ENCODE results near the gene GPR107.

GPR107 gene

GRCh38 chr9:130159915-130160670 lies 106.4 kb downstream of the GPR107 start:
- H3K4me3 ChIP-seq (ENCODE audit: insufficient read length, low read depth): no peak overlapping the region
- H3K4me1 ChIP-seq (ENCODE audit: insufficient read depth, insufficient read length): peaks cover 15% of the 10 kb centered on the region
- H3K9me3 ChIP-seq (ENCODE audit: insufficient read depth, low read length): no peaks in the 10 kb centered on the region
- H3K36me3 ChIP-seq (ENCODE audit: insufficient read depth, insufficient read length, low read length): no peaks in the 10 kb centered on the region
- no peaks in the 10 kb centered on the region for H3K27me3 ChIP-seq (ENCODE audit: insufficient read depth, insufficient read length)
- no peak for DNase-seq (ENCODE audit: low read depth, low spot score)
- no peak overlapping the region for H3K9ac ChIP-seq (ENCODE audit: insufficient read length, low read depth)
- TF ChIP-seq YY1 (IDR thresholded peaks at IDR 0.05; ENCODE audit: insufficient read depth, insufficient read length): no peak
- no peak for TF ChIP-seq ZNF274 (IDR thresholded peaks at IDR 0.05; ENCODE audit: low read depth, low read length)
- no peak for TF ChIP-seq SUZ12 (IDR thresholded peaks at IDR 0.05; ENCODE audit: extremely low read depth, insufficient read depth, insufficient read length)

- Histone ChIP-seq H3K9me3 (ENCODE audit: insufficient read depth, low read length) (no peaks in the 10 kb centered on the region), H3K4me3 (ENCODE audit: insufficient read length, low read depth) (no peak overlapping the region), H3K27me3 (ENCODE audit: insufficient read depth, insufficient read length) (no peaks in the 10 kb centered on the region), H3K4me1 (ENCODE audit: insufficient read depth, insufficient read length) (peaks cover 15% of the 10 kb centered on the region), H3K36me3 (ENCODE audit: insufficient read depth, insufficient read length, low read length) (no peaks in the 10 kb centered on the region), H3K9ac (ENCODE audit: insufficient read length, low read depth) (no peak overlapping the region)
- DNase-seq (ENCODE audit: low read depth, low spot score): no peak
- TF ChIP-seq ZNF274 (IDR thresholded peaks at IDR 0.05; ENCODE audit: low read depth, low read length): no peak
- no peak for TF ChIP-seq YY1 (IDR thresholded peaks at IDR 0.05; ENCODE audit: insufficient read depth, insufficient read length)
- no peak for TF ChIP-seq SUZ12 (IDR thresholded peaks at IDR 0.05; ENCODE audit: extremely low read depth, insufficient read depth, insufficient read length)
These were observed 107.3 kb downstream of the GPR107 start for GRCh38 chr9:130160862-130161470.

GRCh38 chr9:130165579-130165978 lies 111.9 kb downstream of the GPR107 start:
- Histone ChIP-seq H3K36me3 (ENCODE audit: insufficient read depth, insufficient read length, low read length) (no peaks in the 10 kb centered on the region), H3K27me3 (ENCODE audit: insufficient read depth, insufficient read length) (no peaks in the 10 kb centered on the region), H3K9me3 (ENCODE audit: insufficient read depth, low read length) (no peaks in the 10 kb centered on the region), H3K4me1 (ENCODE audit: insufficient read depth, insufficient read length) (peaks cover 10% of the 10 kb centered on the region), H3K4me3 (ENCODE audit: insufficient read length, low read depth) (no peak overlapping the region), H3K9ac (ENCODE audit: insufficient read length, low read depth) (no peak overlapping the region)
- TF ChIP-seq YY1 (IDR thresholded peaks at IDR 0.05; ENCODE audit: insufficient read depth, insufficient read length): no peak
- no peak for DNase-seq (ENCODE audit: low read depth, low spot score)

- Histone ChIP-seq H3K9ac (ENCODE audit: insufficient read length, low read depth) (no peak overlapping the region), H3K4me3 (ENCODE audit: insufficient read length, low read depth) (no peak overlapping the region), H3K9me3 (ENCODE audit: insufficient read depth, low read length) (no peaks in the 10 kb centered on the region), H3K36me3 (ENCODE audit: insufficient read depth, insufficient read length, low read length) (no peaks in the 10 kb centered on the region), H3K4me1 (ENCODE audit: insufficient read depth, insufficient read length) (peaks cover 15% of the 10 kb centered on the region), H3K27me3 (ENCODE audit: insufficient read depth, insufficient read length) (no peaks in the 10 kb centered on the region)
- no peak for DNase-seq (ENCODE audit: low read depth, low spot score)
- TF ChIP-seq ZNF274 (IDR thresholded peaks at IDR 0.05; ENCODE audit: low read depth, low read length) (no peak), SUZ12 (IDR thresholded peaks at IDR 0.05; ENCODE audit: extremely low read depth, insufficient read depth, insufficient read length) (no peak), YY1 (IDR thresholded peaks at IDR 0.05; ENCODE audit: insufficient read depth, insufficient read length) (no peak)
These were observed 112.7 kb downstream of the GPR107 start for GRCh38 chr9:130166399-130166798.

GRCh38 chr9:130167927-130168326 lies 114.2 kb downstream of the GPR107 start:
- H3K9me3 ChIP-seq (ENCODE audit: insufficient read depth, low read length): no peaks in the 10 kb centered on the region
- H3K4me3 ChIP-seq (ENCODE audit: insufficient read length, low read depth): no peak overlapping the region
- no peaks in the 10 kb centered on the region for H3K27me3 ChIP-seq (ENCODE audit: insufficient read depth, insufficient read length)
- H3K9ac ChIP-seq (ENCODE audit: insufficient read length, low read depth): no peak overlapping the region
- peaks cover 19% of the 10 kb centered on the region for H3K4me1 ChIP-seq (ENCODE audit: insufficient read depth, insufficient read length)
- H3K36me3 ChIP-seq (ENCODE audit: insufficient read depth, insufficient read length, low read length): no peaks in the 10 kb centered on the region
- DNase-seq (ENCODE audit: low read depth, low spot score): no peak
- no peak for TF ChIP-seq SUZ12 (IDR thresholded peaks at IDR 0.05; ENCODE audit: extremely low read depth, insufficient read depth, insufficient read length)
- TF ChIP-seq YY1 (IDR thresholded peaks at IDR 0.05; ENCODE audit: insufficient read depth, insufficient read length): no peak
- no peak for TF ChIP-seq ZNF274 (IDR thresholded peaks at IDR 0.05; ENCODE audit: low read depth, low read length)

- peak overlapping the region; percentile 68 for H3K4me3 ChIP-seq (ENCODE audit: insufficient read length, low read depth)
- peak overlapping the region; percentile 92 for H3K9ac ChIP-seq (ENCODE audit: insufficient read length, low read depth)
- peaks cover 29% of the 10 kb centered on the region for H3K4me1 ChIP-seq (ENCODE audit: insufficient read depth, insufficient read length)
- TF ChIP-seq SUZ12 (IDR thresholded peaks at IDR 0.05; ENCODE audit: extremely low read depth, insufficient read depth, insufficient read length): no peak
- TF ChIP-seq ZNF274 (IDR thresholded peaks at IDR 0.05; ENCODE audit: low read depth, low read length): no peak
- no peak for TF ChIP-seq YY1 (IDR thresholded peaks at IDR 0.05; ENCODE audit: insufficient read depth, insufficient read length)
- no peak for DNase-seq (ENCODE audit: low read depth, low spot score)
- no peaks in the 10 kb centered on the region for H3K9me3 ChIP-seq (ENCODE audit: insufficient read depth, low read length)
- H3K27me3 ChIP-seq (ENCODE audit: insufficient read depth, insufficient read length): no peaks in the 10 kb centered on the region
- peaks cover 28% of the 10 kb centered on the region for H3K36me3 ChIP-seq (ENCODE audit: insufficient read depth, insufficient read length, low read length)
These were observed 117.8 kb downstream of the GPR107 start for GRCh38 chr9:130171226-130172148.

Measured in NT2/D1 (cell line).